Non-pigmented ciliary epithelial cell (primary cell): Measurements from ENCODE around the gene UCP3.

Source experiments
- DNase-seq: peaks from one replicate; pipeline ENCODE4 v3.0.0-alpha.2; 2010; ENCODE audit warnings: low read depth

The UCP3 gene

GRCh38 chr11:73977856-73978519, 30.9 kb downstream of the UCP3 start:
- no peak for DNase-seq

- DNase-seq: no peak
Observed at GRCh38 chr11:73976451-73977151, 32.3 kb downstream of the UCP3 start.

- no peak for DNase-seq
Observed at GRCh38 chr11:73975479-73975757, 33.5 kb downstream of the UCP3 start.

GRCh38 chr11:73974604-73975478, 34.0 kb downstream of the UCP3 start:
- no peak for DNase-seq

GRCh38 chr11:73972620-73973449, 36.0 kb downstream of the UCP3 start:
- DNase-seq: no peak

GRCh38 chr11:73972187-73972586, 36.7 kb downstream of the UCP3 start:
- DNase-seq: no peak

- DNase-seq: no peak
Observed at GRCh38 chr11:73971175-73971719, 37.6 kb downstream of the UCP3 start.

- no peak for DNase-seq
Observed at GRCh38 chr11:73969991-73970800, 38.7 kb downstream of the UCP3 start.

- no peak for DNase-seq
Observed at GRCh38 chr11:73969091-73969490, 39.8 kb downstream of the UCP3 start.

- DNase-seq: no peak
Observed at GRCh38 chr11:73968356-73968966, 40.4 kb downstream of the UCP3 start.

GRCh38 chr11:73965764-73966121, 43.1 kb downstream of the UCP3 start:
- DNase-seq: no peak

- no peak for DNase-seq
Observed at GRCh38 chr11:73965076-73965763, 43.7 kb downstream of the UCP3 start.

- DNase-seq: no peak
Observed at GRCh38 chr11:73963861-73964260, 45.0 kb downstream of the UCP3 start.

- no peak for DNase-seq
Observed at GRCh38 chr11:73962101-73962705, 46.7 kb downstream of the UCP3 start.

GRCh38 chr11:73961321-73961720, 47.6 kb downstream of the UCP3 start:
- DNase-seq: no peak

- no peak for DNase-seq
Observed at GRCh38 chr11:73958521-73959141, 50.3 kb downstream of the UCP3 start.

GRCh38 chr11:73957654-73958361, 51.1 kb downstream of the UCP3 start:
- no peak for DNase-seq

GRCh38 chr11:73956876-73957653, 51.8 kb downstream of the UCP3 start:
- no peak for DNase-seq
